HepG2 (cell line): ENCODE results near the gene TEDC1. TPM values are rescaled to one million over a fixed set of nuclear protein-coding genes. Genes with fewer than 3 reads are reported as not detected.

ENCODE experiments used
- CENPBD1 ChIP-seq: sonication (generic); formaldehyde crosslinking; IDR thresholded peaks from 2 replicates; pipeline ENCODE4 v1.8.0; 2022; ENCODE audit warnings: missing genetic modification reagents, low read depth, mild to moderate bottlenecking, borderline replicate concordance
- DDIT3 ChIP-seq: sonication (generic); formaldehyde crosslinking; IDR thresholded peaks from 2 replicates; pipeline ENCODE4 v1.4.0; 2020; ENCODE audit warnings: mild to moderate bottlenecking, missing genetic modification reagents
- E2F5 ChIP-seq: sonication (generic); formaldehyde crosslinking; conservative IDR thresholded peaks from 2 replicates; pipeline ENCODE4 v1.4.0; 2020; ENCODE audit warnings: missing genetic modification reagents
- GABPB1 ChIP-seq: IDR thresholded peaks from 2 replicates; pipeline ENCODE4 v1.6.1; 2016; ENCODE audit warnings: mild to moderate bottlenecking, missing genetic modification reagents, moderate library complexity, missing compliant biosample characterization
- GRHL1 ChIP-seq: sonication (generic); formaldehyde crosslinking; conservative IDR thresholded peaks from 2 replicates; pipeline ENCODE4 v1.8.0; 2022; ENCODE audit warnings: missing genetic modification reagents
- HIVEP1 ChIP-seq: sonication (generic); formaldehyde crosslinking; IDR thresholded peaks from 2 replicates; pipeline ENCODE4 v1.4.0; 2020; ENCODE audit warnings: mild to moderate bottlenecking, missing genetic modification reagents
- NFE2L1 ChIP-seq: sonication (generic); formaldehyde crosslinking; IDR thresholded peaks from 2 replicates; pipeline ENCODE4 v1.4.0; 2020; ENCODE audit warnings: missing genetic modification reagents, mild to moderate bottlenecking, borderline replicate concordance
- RFXAP ChIP-seq: sonication (generic); formaldehyde crosslinking; IDR thresholded peaks from 2 replicates; pipeline ENCODE4 v1.4.0; 2020; ENCODE audit warnings: missing genetic modification reagents, borderline replicate concordance
- SKIL ChIP-seq: sonication (generic); formaldehyde crosslinking; IDR thresholded peaks from 2 replicates; pipeline ENCODE4 v1.8.0; 2022; ENCODE audit warnings: missing genetic modification reagents, mild to moderate bottlenecking, moderate library complexity, borderline replicate concordance
- SMARCE1 ChIP-seq: fragments of 450-650 bp; IDR thresholded peaks from 2 replicates; pipeline ENCODE4 v1.6.1; 2017; ENCODE audit warnings: borderline replicate concordance
- THYN1 ChIP-seq: sonication (generic); formaldehyde crosslinking; IDR thresholded peaks from 2 replicates; pipeline ENCODE4 v1.8.1; 2023; ENCODE audit warnings: low read depth, mild to moderate bottlenecking, moderate library complexity, missing genetic modification reagents, borderline replicate concordance
- TRIM22 ChIP-seq: fragments of 450-650 bp; IDR thresholded peaks from 2 replicates; pipeline ENCODE4 v1.6.1; 2017
- ZBTB26 ChIP-seq: IDR thresholded peaks from 2 replicates; pipeline ENCODE4 v1.6.1; 2016; ENCODE audit warnings: missing compliant biosample characterization, missing genetic modification reagents, borderline replicate concordance
- ZBTB7B ChIP-seq: sonication (generic); formaldehyde crosslinking; IDR thresholded peaks from 2 replicates; pipeline ENCODE4 v1.4.0; 2020; ENCODE audit warnings: missing genetic modification reagents
- ZNF740 ChIP-seq: sonication (generic); formaldehyde crosslinking; IDR thresholded peaks from 2 replicates; pipeline ENCODE4 v1.4.0; 2020; ENCODE audit warnings: missing genetic modification reagents
- ZNF75D ChIP-seq: sonication (generic); formaldehyde crosslinking; IDR thresholded peaks from 2 replicates; pipeline ENCODE4 v1.8.1; 2023; ENCODE audit warnings: missing genetic modification reagents, mild to moderate bottlenecking, borderline replicate concordance
- ZNF784 ChIP-seq: sonication (generic); formaldehyde crosslinking; IDR thresholded peaks from 2 replicates; pipeline ENCODE4 v1.5.1; 2020; ENCODE audit warnings: missing genetic modification reagents, mild to moderate bottlenecking, borderline replicate concordance
- ZNF839 ChIP-seq: sonication (generic); formaldehyde crosslinking; IDR thresholded peaks from 2 replicates; pipeline ENCODE4 v1.4.0; 2020; ENCODE audit warnings: missing genetic modification reagents, mild to moderate bottlenecking, borderline replicate concordance
- polyA plus RNA-seq, 8 experiments: library from polyadenylated mRNA; depleted of rRNA in 3 of 8; stranded (reverse) in 7 of 8; unstranded in 1 of 8; fragments of >200 nt; fragmentation: Illumina TruSeq in 4 of 8; extraction: Trizol in 4 of 8; gene quantifications; 2 replicates each; pipeline versions ENCODE4 v1.2.1 to v1.2.3, GENCODE V29; 2011 to 2016; ENCODE audit warnings: low read depth in 4 of 8, missing spikeins in 1 of 8, mixed read lengths in 1 of 8; ENCODE audit not compliant: insufficient read depth in 1 of 8
- total RNA-seq, 5 experiments: library from RNA; depleted of rRNA; stranded (reverse); fragments of >200 nt; fragmentation: Illumina TruSeq; extraction: Trizol; gene quantifications; 2 replicates each; pipeline ENCODE4 v1.2.3, GENCODE V29; 2016; ENCODE audit warnings: low read depth in 1 of 5

TEDC1 gene
- total and polyA plus RNA-seq, 2 of the 13 experiments (the other 11 are each of a cell fraction or from before 2014, with no cell fraction given) = 5.7 to 27.4 TPM

- TF ChIP-seq ZNF839 (CRISPR knock-in tag) (no peak), GRHL1 (no peak), THYN1 (CRISPR knock-in tag) (no peak), GABPB1 (CRISPR knock-in tag) (peak; percentile 95), ZNF784 (CRISPR knock-in tag) (0 out of 2 replicates have a peak, but pooled peaks have one; percentile 54), NFE2L1 (CRISPR knock-in tag) (no peak), RFXAP (CRISPR knock-in tag) (peak; percentile 97), HIVEP1 (0 out of 2 replicates have a peak, but pooled peaks have one; percentile 54), SKIL (CRISPR knock-in tag) (peak; percentile 66; the same call in 1 of the 2 replicates), TRIM22 (no peak), ZNF75D (CRISPR knock-in tag) (no peak), E2F5 (CRISPR knock-in tag) (peak; percentile 96), SMARCE1 (no peak), DDIT3 (no peak), ZNF740 (CRISPR knock-in tag) (no peak), ZBTB7B (CRISPR knock-in tag) (peak; percentile 49; the same call in 1 of the 2 replicates), ZBTB26 (no peak), CENPBD1 (no peak)
Measured at GRCh38 chr14:105490572-105491365, at the start of gene TEDC1 (continued).
